Duodenal mucosa (tissue), 2 donors: ENCODE measurements around the gene TMEM130.
"Not testable (repeated sequence)": the region's sequence is repeated elsewhere in the genome, so short reads cannot be mapped to it uniquely, and the experiment has no call there.

Source experiments
- H3K27ac ChIP-seq: one replicate; pipeline ENCODE4 v1.7.0; 2013; ENCODE audit warnings: low read depth, low read length
- H3K27me3 ChIP-seq, 2 donors: one replicate each; pipeline ENCODE4 v1.7.0; 2013; ENCODE audit warnings: low read length in 2 of 2, control low read depth in 1 of 2; ENCODE audit not compliant: insufficient read depth in 2 of 2, control insufficient read depth in 1 of 2
- H3K36me3 ChIP-seq, 2 donors: one replicate each; pipeline ENCODE4 v1.7.0; 2013; ENCODE audit warnings: low read length in 2 of 2, control low read depth in 1 of 2; ENCODE audit not compliant: insufficient read depth in 2 of 2, control insufficient read depth in 1 of 2
- H3K4me1 ChIP-seq, 2 donors: one replicate each; pipeline ENCODE4 v1.7.0; 2013; ENCODE audit warnings: low read length in 2 of 2, control low read depth in 1 of 2; ENCODE audit not compliant: insufficient read depth in 2 of 2, control insufficient read depth in 1 of 2
- H3K4me3 ChIP-seq, 2 donors: one replicate each; pipeline ENCODE4 v1.7.0; 2013; ENCODE audit warnings: low read length in 2 of 2, low read depth in 1 of 2
- H3K9ac ChIP-seq, 2 donors: one replicate each; pipeline ENCODE4 v1.7.0; 2013; ENCODE audit warnings: low read length in 2 of 2, low read depth in 1 of 2
- H3K9me3 ChIP-seq, 2 donors: one replicate each; pipeline ENCODE4 v1.7.0; 2013; ENCODE audit warnings: low read length in 2 of 2, control low read depth in 1 of 2; ENCODE audit not compliant: control insufficient read depth in 1 of 2

The TMEM130 gene

GRCh38 chr7:98878365-98879197 is 8.8 kb upstream of the TMEM130 start, which contains the start of gene TRRAP:
TRRAP (plus strand) TSS chr7:98878532; CDS start chr7:98881151, 2,619 bp downstream.
- Histone ChIP-seq H3K36me3 (peaks cover 6 to 23% of the 10 kb centered on the region in 2 donors), H3K9ac (peak within 1 kb of the TSS; percentile 93 to 96), H3K27ac (peak within 1 kb of the TSS; percentile 75), H3K27me3 (no peaks in the 10 kb centered on the region), H3K4me3 (peak within 1 kb of the TSS; percentile 96 to 98), H3K9me3 (no peaks in the 10 kb centered on the region), H3K4me1 (peaks cover 12 to 20% of the 10 kb centered on the region in 2 donors)

- Histone ChIP-seq H3K27ac (no peak overlapping the region), H3K27me3 (no peaks in the 10 kb centered on the region), H3K4me3 (peak overlapping the region; percentile 96 to 98), H3K9me3 (no peaks in the 10 kb centered on the region), H3K36me3 (peaks cover 5 to 18% of the 10 kb centered on the region in 2 donors), H3K9ac (peak overlapping the region in 1 of 2 donors; percentile 93), H3K4me1 (peaks cover 12 to 20% of the 10 kb centered on the region in 2 donors)
Observed at GRCh38 chr7:98877692-98878364, 8.0 kb upstream of the TMEM130 start.

- H3K9me3 ChIP-seq = no peaks in the 10 kb centered on the region
- no peak overlapping the region for H3K27ac ChIP-seq
- peaks cover 5 to 11% of the 10 kb centered on the region in 2 donors for H3K36me3 ChIP-seq
- peaks cover 12 to 20% of the 10 kb centered on the region in 2 donors for H3K4me1 ChIP-seq
- H3K9ac ChIP-seq = no peak overlapping the region
- H3K27me3 ChIP-seq = no peaks in the 10 kb centered on the region
- no peak overlapping the region for H3K4me3 ChIP-seq
Observed at GRCh38 chr7:98877146-98877545, 7.3 kb upstream of the TMEM130 start.

GRCh38 chr7:98875501-98875900 is 5.7 kb upstream of the TMEM130 start:
- Histone ChIP-seq H3K4me3 (no peak overlapping the region), H3K27me3 (peaks cover 8 to 11% of the 10 kb centered on the region in 2 donors), H3K9ac (no peak overlapping the region), H3K27ac (no peak overlapping the region), H3K36me3 (no peaks in the 10 kb centered on the region), H3K4me1 (peaks cover 12 to 18% of the 10 kb centered on the region in 2 donors), H3K9me3 (no peaks in the 10 kb centered on the region)

GRCh38 chr7:98874942-98875341 is 5.1 kb upstream of the TMEM130 start:
- Histone ChIP-seq H3K4me1 (peaks cover 10 to 13% of the 10 kb centered on the region in 2 donors), H3K27me3 (peaks cover 11 to 12% of the 10 kb centered on the region in 2 donors)

GRCh38 chr7:98873610-98874009 is 3.8 kb upstream of the TMEM130 start:
- not testable (repeated sequence) for H3K9me3 ChIP-seq, H3K27ac ChIP-seq, H3K9ac ChIP-seq, H3K36me3 ChIP-seq, H3K4me1 ChIP-seq, H3K4me3 ChIP-seq
- H3K27me3 ChIP-seq = peaks cover 18% of the 10 kb centered on the region in 2 donors

More at GRCh38 chr7:98874942-98875341, 5.1 kb upstream of the TMEM130 start:
- no peak overlapping the region for H3K27ac ChIP-seq
- H3K4me3 ChIP-seq = no peak overlapping the region
- H3K9me3 ChIP-seq = no peaks in the 10 kb centered on the region
- H3K36me3 ChIP-seq = no peaks in the 10 kb centered on the region
- no peak overlapping the region for H3K9ac ChIP-seq

GRCh38 chr7:98872328-98872924 is 2.6 kb upstream of the TMEM130 start:
- Histone ChIP-seq H3K9me3 (no peaks in the 10 kb centered on the region), H3K27ac (no peak overlapping the region), H3K4me1 (peaks cover 0 to 1% of the 10 kb centered on the region in 2 donors), H3K36me3 (no peaks in the 10 kb centered on the region), H3K27me3 (peaks cover 23 to 24% of the 10 kb centered on the region in 2 donors), H3K4me3 (no peak overlapping the region), H3K9ac (no peak overlapping the region)

GRCh38 chr7:98870807-98871491 is 1.1 kb upstream of the TMEM130 start:
- no peaks in the 10 kb centered on the region for H3K9me3 ChIP-seq
- H3K36me3 ChIP-seq = no peaks in the 10 kb centered on the region
- no peak overlapping the region for H3K9ac ChIP-seq
- H3K4me3 ChIP-seq = no peak overlapping the region
- no peak overlapping the region for H3K27ac ChIP-seq
- H3K27me3 ChIP-seq = peaks cover 24 to 27% of the 10 kb centered on the region in 2 donors
- H3K4me1 ChIP-seq = no peaks in the 10 kb centered on the region

GRCh38 chr7:98870121-98870651 is 372 bp upstream of the TMEM130 start:
- Histone ChIP-seq H3K36me3 (no peaks in the 10 kb centered on the region), H3K4me1 (no peaks in the 10 kb centered on the region), H3K9me3 (no peaks in the 10 kb centered on the region), H3K27me3 (peaks cover 24 to 27% of the 10 kb centered on the region in 2 donors), H3K27ac (no peak overlapping the region), H3K4me3 (no peak overlapping the region), H3K9ac (no peak overlapping the region)
